Loucy (cell line): ENCODE measurements around the gene TGM3.

Source experiments
- H2AFZ ChIP-seq: fragments of 200-600 bp; sonication (generic); 2 replicates; pipeline ENCODE4 v1.6.0; 2016; ENCODE audit warnings: antibody characterized with exemption, mild to moderate bottlenecking, low read length, moderate library complexity
- H3F3A ChIP-seq: fragments of 200-600 bp; 2 replicates; pipeline ENCODE4 v1.6.0; 2016; ENCODE audit warnings: antibody characterized with exemption, low read depth, mild to moderate bottlenecking
- H3K27me3 ChIP-seq: fragments of 200-600 bp; sonication (generic); 2 replicates; pipeline ENCODE4 v1.6.1; 2014; ENCODE audit warnings: low read length, mild to moderate bottlenecking; ENCODE audit not compliant: insufficient read depth, poor library complexity, severe bottlenecking
- H3K36me3 ChIP-seq: fragments of 200-600 bp; sonication (generic); 2 replicates; pipeline ENCODE4 v1.6.1; 2016; ENCODE audit warnings: low read length; ENCODE audit not compliant: insufficient read depth
- H3K4me1 ChIP-seq: fragments of 200-600 bp; sonication (generic); 2 replicates; pipeline ENCODE4 v1.5.1; 2014; ENCODE audit warnings: low read length, mild to moderate bottlenecking; ENCODE audit not compliant: insufficient read depth, poor library complexity, severe bottlenecking
- H3K4me2 ChIP-seq: fragments of 200-600 bp; sonication (generic); 2 replicates; pipeline ENCODE4 v1.6.0; 2014; ENCODE audit warnings: antibody characterized with exemption, low read length, low read depth, mild to moderate bottlenecking; ENCODE audit not compliant: poor library complexity, severe bottlenecking
- H3K4me3 ChIP-seq: fragments of 200-600 bp; sonication (generic); 2 replicates; pipeline ENCODE4 v1.5.1; 2014; ENCODE audit warnings: low read length, mild to moderate bottlenecking, mixed read lengths; ENCODE audit not compliant: poor library complexity, severe bottlenecking
- H3K79me2 ChIP-seq: fragments of 200-600 bp; sonication (generic); 2 replicates; pipeline ENCODE4 v1.6.1; 2014; ENCODE audit warnings: low read length; ENCODE audit not compliant: insufficient read depth
- H3K9ac ChIP-seq: fragments of 200-600 bp; sonication (generic); 2 replicates; pipeline ENCODE4 v1.6.0; 2014; ENCODE audit warnings: mild to moderate bottlenecking, low read depth, low read length, moderate library complexity; ENCODE audit not compliant: poor library complexity, severe bottlenecking
- H3K9me2 ChIP-seq: fragments of 200-600 bp; sonication (generic); replicated peaks from 2 replicates; pipeline ENCODE4 v1.6.1; 2016; ENCODE audit warnings: low read depth, low read length, mixed read lengths
- H3K9me3 ChIP-seq: fragments of 200-600 bp; sonication (generic); 2 replicates; pipeline ENCODE4 v1.6.1; 2014; ENCODE audit warnings: mild to moderate bottlenecking, antibody characterized with exemption, low read length, low read depth; ENCODE audit not compliant: insufficient read depth
- H4K20me1 ChIP-seq: fragments of 200-600 bp; sonication (generic); 2 replicates; pipeline ENCODE4 v1.6.0; 2014; ENCODE audit warnings: antibody characterized with exemption, low read length, mild to moderate bottlenecking; ENCODE audit not compliant: insufficient read depth, poor library complexity, severe bottlenecking
- EZH2phosphoT487 ChIP-seq: fragments of 200-600 bp; IDR thresholded peaks from 2 replicates; pipeline ENCODE4 v1.6.1; 2018; ENCODE audit warnings: antibody characterized with exemption, mild to moderate bottlenecking, moderate library complexity, borderline replicate concordance
- TF ChIP-seq, protein P1 (sequence below): fragments of 200-600 bp; sonication (generic); conservative IDR thresholded peaks from 2 replicates; pipeline ENCODE4 v1.5.1; 2014; ENCODE audit warnings: mild to moderate bottlenecking, antibody characterized with exemption, low read length

Gene TGM3

DNA sequence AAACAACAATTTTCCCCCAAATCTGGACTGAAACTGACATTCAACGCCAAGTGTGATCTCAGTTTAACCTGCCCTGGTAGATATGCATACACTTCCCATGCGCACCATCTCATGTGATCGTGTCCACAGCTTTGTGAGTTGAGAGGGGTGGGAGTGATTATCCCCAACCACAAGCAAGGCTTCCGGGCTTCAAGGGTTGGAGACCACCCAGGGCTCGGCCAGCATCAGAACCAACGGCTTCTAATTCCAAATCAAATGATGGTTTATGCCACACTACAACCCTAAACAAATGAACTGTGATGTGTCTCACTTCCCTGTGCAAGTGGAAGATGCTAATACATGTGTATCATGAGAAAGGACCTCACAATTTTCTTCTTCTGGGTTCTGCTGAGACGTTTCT is 515 bp upstream of the TGM3 start:
- no peak overlapping the region for H3K4me3 ChIP-seq
- H3K36me3 ChIP-seq, result no peaks in the 10 kb centered on the region
- no peaks in the 10 kb centered on the region for H3K27me3 ChIP-seq
- no peaks in the 10 kb centered on the region for H3K4me1 ChIP-seq
- no peak overlapping the region for H3K4me2 ChIP-seq
- no peak overlapping the region for H2AFZ ChIP-seq
- no peaks in the 10 kb centered on the region for H3K9me3 ChIP-seq
- TF ChIP-seq, protein P1, sequence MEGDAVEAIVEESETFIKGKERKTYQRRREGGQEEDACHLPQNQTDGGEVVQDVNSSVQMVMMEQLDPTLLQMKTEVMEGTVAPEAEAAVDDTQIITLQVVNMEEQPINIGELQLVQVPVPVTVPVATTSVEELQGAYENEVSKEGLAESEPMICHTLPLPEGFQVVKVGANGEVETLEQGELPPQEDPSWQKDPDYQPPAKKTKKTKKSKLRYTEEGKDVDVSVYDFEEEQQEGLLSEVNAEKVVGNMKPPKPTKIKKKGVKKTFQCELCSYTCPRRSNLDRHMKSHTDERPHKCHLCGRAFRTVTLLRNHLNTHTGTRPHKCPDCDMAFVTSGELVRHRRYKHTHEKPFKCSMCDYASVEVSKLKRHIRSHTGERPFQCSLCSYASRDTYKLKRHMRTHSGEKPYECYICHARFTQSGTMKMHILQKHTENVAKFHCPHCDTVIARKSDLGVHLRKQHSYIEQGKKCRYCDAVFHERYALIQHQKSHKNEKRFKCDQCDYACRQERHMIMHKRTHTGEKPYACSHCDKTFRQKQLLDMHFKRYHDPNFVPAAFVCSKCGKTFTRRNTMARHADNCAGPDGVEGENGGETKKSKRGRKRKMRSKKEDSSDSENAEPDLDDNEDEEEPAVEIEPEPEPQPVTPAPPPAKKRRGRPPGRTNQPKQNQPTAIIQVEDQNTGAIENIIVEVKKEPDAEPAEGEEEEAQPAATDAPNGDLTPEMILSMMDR, result no peak
- TF ChIP-seq EZH2phosphoT487, result no peak
- no peaks in the 10 kb centered on the region for H3F3A ChIP-seq
- H4K20me1 ChIP-seq, result no peaks in the 10 kb centered on the region
- no peaks in the 10 kb centered on the region for H3K79me2 ChIP-seq
- no peak overlapping the region for H3K9ac ChIP-seq
- no peaks in the 10 kb centered on the region for H3K9me2 ChIP-seq

DNA sequence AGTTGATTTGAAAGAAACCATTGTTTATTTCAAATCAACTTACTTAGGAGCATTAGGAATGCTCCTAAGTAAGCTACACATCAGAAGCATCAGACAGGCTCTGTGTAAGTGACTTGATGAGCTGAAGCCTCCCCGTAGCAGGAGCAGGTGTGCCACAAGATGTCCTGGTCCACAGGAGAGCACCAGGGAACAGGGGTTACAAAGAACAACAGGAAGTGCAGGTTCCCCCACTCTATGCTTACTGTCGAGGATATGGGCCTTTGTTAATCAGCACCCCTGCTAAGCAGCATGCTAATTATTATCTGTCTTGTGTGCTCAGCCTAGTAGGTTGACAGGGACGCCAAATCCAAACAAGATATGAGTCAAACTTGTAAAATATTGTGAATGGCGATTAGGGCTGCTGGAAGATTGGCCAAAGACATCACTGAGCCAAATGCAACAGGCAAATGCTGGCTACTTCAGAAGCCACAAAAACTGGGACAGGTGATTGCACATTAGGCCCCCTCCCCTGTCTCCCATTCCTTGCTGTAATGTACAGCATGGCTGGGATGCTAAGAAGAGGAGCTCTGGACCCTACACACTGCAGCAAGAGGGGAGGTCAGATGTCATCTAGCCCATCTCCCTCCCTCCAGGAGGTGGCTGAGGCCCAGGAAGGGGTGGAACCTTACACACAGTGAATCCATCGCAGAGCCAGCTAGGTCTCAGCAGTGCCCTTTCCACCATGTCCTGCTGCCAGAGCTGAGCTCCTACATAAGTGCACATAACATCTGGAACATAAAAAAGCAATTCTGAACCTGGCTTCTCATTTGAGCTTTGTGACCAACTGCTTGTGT is 939 bp downstream of the TGM3 start:
- Histone ChIP-seq H4K20me1 (no peaks in the 10 kb centered on the region), H3K4me1 (no peaks in the 10 kb centered on the region), H3K4me3 (no peak overlapping the region), H3K27me3 (no peaks in the 10 kb centered on the region), H3K9ac (no peak overlapping the region), H3F3A (no peaks in the 10 kb centered on the region), H3K9me2 (no peaks in the 10 kb centered on the region), H3K36me3 (no peaks in the 10 kb centered on the region), H2AFZ (no peak overlapping the region), H3K9me3 (no peaks in the 10 kb centered on the region), H3K79me2 (no peaks in the 10 kb centered on the region), H3K4me2 (no peak overlapping the region)
- no peak for TF ChIP-seq EZH2phosphoT487
- TF ChIP-seq, protein P1, result no peak

DNA sequence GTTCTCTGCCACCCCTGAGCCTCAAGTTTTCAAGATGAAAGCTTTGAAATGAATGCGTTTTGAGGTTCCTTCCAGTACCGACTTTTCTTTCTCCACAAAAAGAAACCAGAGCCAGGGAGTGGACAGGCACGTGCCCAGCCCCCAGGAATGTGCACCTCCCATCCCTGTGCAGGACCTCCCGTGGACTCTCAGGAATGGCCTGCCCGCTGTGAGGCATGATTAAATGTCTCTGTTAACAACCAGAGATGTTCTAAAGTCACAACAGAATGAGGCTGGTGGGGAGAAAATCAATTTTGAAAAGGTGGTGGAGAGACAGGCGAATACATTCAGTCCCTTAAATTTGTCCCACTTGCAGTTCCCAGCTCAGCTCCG is 1.5 kb downstream of the TGM3 start:
- H3K9me3 ChIP-seq, result no peaks in the 10 kb centered on the region
- TF ChIP-seq EZH2phosphoT487, result no peak
- TF ChIP-seq, protein P1, result no peak
- no peaks in the 10 kb centered on the region for H4K20me1 ChIP-seq
- H3K4me1 ChIP-seq, result no peaks in the 10 kb centered on the region
- no peaks in the 10 kb centered on the region for H3K36me3 ChIP-seq
- no peak overlapping the region for H3K9ac ChIP-seq
- H2AFZ ChIP-seq, result no peak overlapping the region
- H3K79me2 ChIP-seq, result no peaks in the 10 kb centered on the region
- no peak overlapping the region for H3K4me2 ChIP-seq
- no peaks in the 10 kb centered on the region for H3F3A ChIP-seq
- no peaks in the 10 kb centered on the region for H3K9me2 ChIP-seq
- H3K27me3 ChIP-seq, result no peaks in the 10 kb centered on the region
- no peak overlapping the region for H3K4me3 ChIP-seq
